Gastroesophageal sphincter (tissue), 3 donors: Measurements from ENCODE around the gene ATP9B.

Source experiments
- EP300 ChIP-seq: sonication (generic); formaldehyde crosslinking; IDR thresholded peaks from one replicate; pipeline ENCODE4 v1.6.1; 2017; ENCODE audit warnings: antibody characterized with exemption, mild to moderate bottlenecking
- POLR2A ChIP-seq, 2 donors: fragments of 450-650 bp; IDR thresholded peaks; one replicate each; pipeline ENCODE4 v1.6.1; 2017; ENCODE audit warnings: antibody characterized with exemption in 2 of 2, mild to moderate bottlenecking in 2 of 2, moderate library complexity in 1 of 2
- POLR2AphosphoS5 ChIP-seq: sonication (generic); formaldehyde crosslinking; IDR thresholded peaks from one replicate; pipeline ENCODE4 v1.6.1; 2017; ENCODE audit warnings: antibody characterized with exemption
- TF ChIP-seq, protein P1 (sequence below), 4 experiments: fragments of 200-600 bp in 2 of 4; fragments of 450-650 bp in 2 of 4; sonication (generic) in 1 of 4; IDR thresholded peaks; one replicate each; pipeline ENCODE4 v1.5.1; 2017 to 2019; ENCODE audit warnings: antibody characterized with exemption in 4 of 4, mild to moderate bottlenecking in 2 of 4, moderate library complexity in 2 of 4

DNA sequence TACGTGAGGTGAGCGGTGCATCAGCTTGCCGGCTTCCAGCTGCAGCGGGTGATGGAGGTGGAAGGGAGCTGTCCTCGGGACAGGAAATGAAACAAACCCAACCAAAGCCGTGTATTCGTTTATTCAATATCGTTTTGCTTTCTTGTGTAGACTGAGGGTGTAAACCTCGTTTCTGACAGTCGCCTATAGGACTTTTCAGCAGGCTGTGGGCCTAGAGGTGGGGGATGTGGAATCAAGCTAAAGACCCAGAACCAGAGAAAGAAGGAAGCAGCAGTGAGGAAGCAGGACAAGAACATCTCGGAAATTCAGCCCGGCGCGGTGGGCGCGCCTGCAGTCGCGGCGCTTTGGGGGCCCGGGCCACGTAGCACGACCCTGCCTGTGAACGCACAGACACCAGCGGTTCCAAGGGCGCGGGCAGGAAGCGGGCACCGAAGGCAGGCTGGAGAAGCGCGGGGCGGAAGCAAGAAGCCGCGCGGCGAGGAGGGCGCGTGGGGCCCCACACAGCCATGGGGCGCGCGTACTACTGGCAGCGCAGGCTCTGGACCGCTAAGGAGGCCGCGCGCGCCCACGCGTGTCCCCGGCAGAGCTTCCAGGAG lies 755 bp upstream of the ATP9B start:
- TF ChIP-seq POLR2A (IDR thresholded peaks at IDR 0.05) = no peak
- TF ChIP-seq, protein P1, sequence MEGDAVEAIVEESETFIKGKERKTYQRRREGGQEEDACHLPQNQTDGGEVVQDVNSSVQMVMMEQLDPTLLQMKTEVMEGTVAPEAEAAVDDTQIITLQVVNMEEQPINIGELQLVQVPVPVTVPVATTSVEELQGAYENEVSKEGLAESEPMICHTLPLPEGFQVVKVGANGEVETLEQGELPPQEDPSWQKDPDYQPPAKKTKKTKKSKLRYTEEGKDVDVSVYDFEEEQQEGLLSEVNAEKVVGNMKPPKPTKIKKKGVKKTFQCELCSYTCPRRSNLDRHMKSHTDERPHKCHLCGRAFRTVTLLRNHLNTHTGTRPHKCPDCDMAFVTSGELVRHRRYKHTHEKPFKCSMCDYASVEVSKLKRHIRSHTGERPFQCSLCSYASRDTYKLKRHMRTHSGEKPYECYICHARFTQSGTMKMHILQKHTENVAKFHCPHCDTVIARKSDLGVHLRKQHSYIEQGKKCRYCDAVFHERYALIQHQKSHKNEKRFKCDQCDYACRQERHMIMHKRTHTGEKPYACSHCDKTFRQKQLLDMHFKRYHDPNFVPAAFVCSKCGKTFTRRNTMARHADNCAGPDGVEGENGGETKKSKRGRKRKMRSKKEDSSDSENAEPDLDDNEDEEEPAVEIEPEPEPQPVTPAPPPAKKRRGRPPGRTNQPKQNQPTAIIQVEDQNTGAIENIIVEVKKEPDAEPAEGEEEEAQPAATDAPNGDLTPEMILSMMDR (IDR thresholded peaks at IDR 0.05) = no peak
- TF ChIP-seq EP300 = no peak
- no peak for TF ChIP-seq POLR2AphosphoS5
